Inflammatory macrophage treated with lipopolysaccharide for 1 hour (primary cell): ENCODE measurements around the gene TGFBRAP1.
A peak's percentile ranks its signal among the peaks of the same experiment; 100 is the strongest.

Experiments
- DNase-seq, 2 donors: peaks; one replicate each; pipeline ENCODE4 v3.0.0-alpha.2; 2020 to 2022

Gene TGFBRAP1

DNA sequence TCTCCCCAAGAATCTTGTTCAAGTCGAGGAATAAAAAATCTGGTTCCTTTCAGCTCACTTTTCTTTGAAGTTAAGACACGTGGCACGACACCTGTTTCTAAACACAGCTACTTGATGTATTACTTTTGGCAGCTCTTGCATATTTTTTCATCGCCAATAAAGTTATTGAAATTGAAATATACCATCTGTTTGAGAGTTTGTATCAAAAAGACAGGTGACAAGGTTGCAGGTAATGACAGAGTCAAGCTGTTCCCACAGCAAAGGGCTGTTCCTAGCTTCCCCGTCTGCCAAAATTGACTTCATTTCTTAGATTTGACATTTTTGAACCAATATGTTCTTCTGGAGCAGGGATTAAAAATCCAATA lies 93.5 kb downstream of the TGFBRAP1 start:
- no peak for DNase-seq

DNA sequence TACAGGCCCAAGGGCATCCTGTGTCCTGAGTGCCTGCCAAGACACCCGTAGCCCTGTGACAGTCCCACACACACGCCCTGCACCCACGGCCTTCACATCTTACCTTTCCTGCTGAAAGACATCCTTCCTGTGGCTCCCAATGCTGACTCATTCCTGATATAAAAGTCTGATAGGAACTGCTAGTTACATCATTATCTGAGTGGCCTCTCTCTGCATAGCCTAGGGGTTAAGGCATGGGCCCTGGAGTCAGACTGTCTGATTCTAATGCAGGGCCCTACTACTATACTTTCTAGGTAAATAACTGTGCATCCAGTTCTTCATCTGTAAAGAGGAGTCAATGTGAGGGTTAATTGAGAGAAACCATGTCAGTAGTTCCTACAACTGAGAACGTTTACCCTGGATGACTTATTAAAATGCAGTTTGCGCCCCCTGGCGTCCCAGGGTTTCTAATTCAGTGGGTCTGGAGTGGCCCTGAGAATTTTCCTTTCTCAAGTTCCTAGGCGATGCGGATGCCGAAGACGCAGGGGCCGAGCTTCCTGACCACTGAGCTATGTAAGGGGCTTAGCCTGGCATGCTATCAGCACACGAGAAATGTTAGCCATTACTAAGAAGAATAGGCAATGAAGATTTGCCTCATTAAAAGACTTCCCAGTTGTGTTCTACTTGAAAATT lies 94.0 kb downstream of the TGFBRAP1 start:
- DNase-seq: peak; percentile 49 to 87

DNA sequence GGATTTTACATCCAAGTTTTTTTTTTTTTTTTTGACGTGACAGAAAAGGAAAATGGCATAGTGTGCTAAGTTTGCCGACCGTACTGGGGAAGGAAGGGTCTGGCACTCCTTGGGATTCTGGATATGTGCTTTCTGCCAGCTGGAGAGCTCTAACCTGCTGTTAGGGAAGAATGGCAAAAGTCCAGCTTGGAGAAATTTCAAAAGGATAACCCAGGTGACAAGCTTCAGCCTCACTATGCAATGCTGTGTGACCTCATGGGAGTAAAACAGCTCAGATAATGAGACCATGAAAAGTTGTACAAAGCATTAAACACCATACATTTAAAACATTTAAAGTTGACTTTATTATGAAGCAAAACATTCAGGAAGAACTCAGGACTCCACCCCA lies 98.3 kb downstream of the TGFBRAP1 start:
- no peak for DNase-seq

DNA sequence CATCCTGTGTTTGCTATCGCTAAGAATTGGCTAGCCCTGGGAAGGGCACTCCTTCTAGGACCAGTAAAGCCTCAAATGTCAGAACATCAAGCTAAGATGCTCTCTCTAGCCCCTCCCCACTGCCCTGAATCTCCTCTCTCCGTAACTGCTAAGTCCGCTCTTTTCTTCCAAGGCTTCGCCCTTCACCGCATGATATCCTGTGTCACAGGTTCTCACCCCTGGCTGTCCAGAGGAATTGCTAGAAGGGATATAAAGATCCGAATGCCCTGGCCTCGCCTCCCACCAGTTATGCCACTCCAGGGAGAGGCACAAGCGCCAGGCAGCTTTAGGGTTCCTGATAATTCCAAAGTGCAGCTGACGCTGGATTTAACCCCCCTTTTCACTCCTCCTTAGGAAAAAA lies 105.1 kb downstream of the TGFBRAP1 start:
- no peak for DNase-seq

DNA sequence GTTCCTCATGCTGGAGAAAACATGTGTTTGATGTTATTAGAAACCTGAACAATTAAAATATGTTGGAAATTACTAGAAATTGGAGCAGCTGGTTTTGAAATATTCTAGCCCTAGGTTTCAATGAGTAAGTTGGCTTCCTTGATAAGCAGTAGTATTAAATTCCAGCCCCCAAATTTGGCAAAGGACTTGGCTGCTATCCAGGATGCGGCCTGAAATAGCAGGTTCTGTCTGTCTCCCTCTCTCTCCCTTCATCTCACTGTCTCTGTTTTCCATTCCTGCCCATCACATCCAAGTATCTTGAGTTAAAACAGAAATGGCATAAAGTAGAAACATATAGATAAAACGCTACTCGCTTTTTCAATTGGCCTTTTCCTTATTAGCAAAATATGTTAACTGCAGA lies 108.9 kb downstream of the TGFBRAP1 start:
- no peak for DNase-seq

DNA sequence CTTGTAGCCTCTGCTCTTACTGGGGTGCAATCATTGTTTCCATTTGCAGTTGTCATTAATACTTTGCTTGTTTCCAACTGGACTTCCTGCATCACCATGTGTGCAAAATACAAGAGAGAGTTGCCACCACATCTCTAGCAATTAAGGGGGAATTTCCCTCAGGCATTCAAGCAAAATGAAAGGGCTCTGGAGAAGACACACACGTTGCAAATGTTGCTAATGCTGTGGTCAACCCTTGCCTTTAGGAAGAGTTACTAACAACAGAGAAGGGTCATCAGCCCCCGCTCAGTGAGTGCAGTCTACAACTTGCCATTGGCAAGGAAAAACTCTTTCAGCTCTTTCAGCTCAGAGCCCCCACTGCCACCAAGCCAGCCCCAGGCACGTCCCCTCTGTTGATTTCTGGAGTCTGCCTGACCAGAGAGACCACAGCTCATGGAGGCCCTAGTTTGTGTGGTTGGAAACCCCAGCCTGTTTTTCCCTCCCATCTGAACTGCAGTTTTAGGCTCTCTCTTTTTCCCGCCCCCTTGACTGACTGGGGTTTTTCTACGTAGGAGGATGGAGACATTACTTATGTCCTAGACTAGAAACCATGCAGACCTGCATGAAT lies 113.8 kb downstream of the TGFBRAP1 start:
- DNase-seq: no peak
